ENCODE measurements around the gene CDR2.

GRCh38 chr16:22318690-22319358, 55.6 kb downstream of the CDR2 start:
- TF ChIP-seq CTCF (IDR thresholded peaks at IDR 0.05), result peak in 1 of 2 donors; percentile 48
- TF ChIP-seq EP300 (IDR thresholded peaks at IDR 0.05), result no peak

All from suprapubic skin (tissue), 3 donors.